Inferior parietal cortex (tissue), 1 donor: Measurements from ENCODE around the gene TACR1.
"Not testable (repeated sequence)": the region's sequence is repeated elsewhere in the genome, so short reads cannot be mapped to it uniquely, and the experiment has no call there.

Source experiments
- DNase-seq: peaks from one replicate; pipeline ENCODE4 v3.0.0-alpha.2; 2016; ENCODE audit errors: extremely low spot score

Gene TACR1

DNA sequence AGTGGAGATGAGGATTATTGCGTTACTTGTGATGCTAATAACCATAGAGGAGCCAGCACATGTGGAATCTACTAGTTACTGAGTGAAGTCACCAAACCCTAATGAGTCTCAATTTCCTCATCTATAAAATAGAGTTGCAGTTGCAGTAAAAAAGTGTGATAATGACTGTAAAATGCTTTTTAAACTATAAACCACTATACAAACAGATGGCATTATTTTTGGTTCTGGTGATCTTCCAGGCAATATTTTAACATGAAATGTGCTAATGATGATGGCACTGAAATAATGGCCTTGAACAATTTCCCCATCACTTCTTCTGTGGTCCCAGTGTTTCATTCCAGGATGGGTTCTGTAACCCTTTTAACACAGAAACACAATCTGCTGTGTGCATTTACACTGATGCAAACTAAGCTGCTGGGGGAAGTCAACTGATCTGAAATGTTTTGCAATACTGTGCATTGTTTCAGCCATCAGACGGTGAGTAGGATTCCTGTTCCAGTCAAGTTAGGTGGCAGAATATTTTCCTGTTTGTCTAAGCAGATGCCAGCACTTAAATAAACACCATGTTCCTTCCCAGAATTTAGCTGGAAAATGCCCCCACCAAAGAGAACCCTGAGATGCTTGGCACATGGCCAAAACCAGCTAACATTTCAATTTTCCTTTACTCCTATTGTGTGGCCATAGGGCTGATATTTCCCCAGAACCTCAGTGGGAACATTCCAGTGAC is 52.6 kb downstream of the TACR1 start:
- DNase-seq: no peak

DNA sequence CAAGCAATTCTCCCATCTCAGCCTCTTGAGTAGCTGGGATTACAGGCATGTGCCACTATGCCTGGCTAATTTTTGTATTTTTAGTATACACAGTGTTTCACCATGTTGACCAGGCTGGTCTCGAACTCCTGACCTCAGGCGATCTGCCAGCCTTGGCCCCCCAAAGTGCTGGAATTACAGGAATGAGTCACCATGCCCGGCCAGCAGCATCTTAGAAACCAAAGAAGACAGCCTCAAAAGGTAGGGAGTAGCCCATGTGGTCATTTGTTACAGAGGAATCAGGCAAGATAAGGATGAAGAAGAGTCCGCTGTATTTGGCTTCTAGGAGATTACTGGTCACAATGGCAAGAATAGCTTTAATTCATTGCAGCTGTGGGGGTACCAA is 53.1 kb downstream of the TACR1 start:
- DNase-seq: not testable (repeated sequence)

DNA sequence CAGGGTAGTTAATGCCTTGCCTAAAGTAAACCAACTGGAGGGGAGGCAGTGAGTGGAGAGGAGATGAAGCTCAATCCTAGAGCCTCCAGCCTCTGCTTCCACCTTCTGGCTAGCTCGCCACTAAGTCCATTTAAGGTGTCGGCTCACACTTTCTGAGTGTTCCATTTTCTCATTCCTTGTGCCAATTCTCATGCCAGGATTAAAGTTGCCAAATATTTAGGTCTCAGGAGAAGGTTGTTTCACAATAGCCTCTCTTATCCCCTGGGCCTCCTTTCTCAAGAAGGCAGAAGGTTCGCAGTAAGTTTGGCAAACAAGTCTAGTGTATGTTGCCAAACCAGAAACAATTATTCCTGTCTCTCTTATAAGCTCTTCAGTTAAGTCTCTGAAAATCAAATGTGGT is 57.2 kb downstream of the TACR1 start:
- DNase-seq: no peak

DNA sequence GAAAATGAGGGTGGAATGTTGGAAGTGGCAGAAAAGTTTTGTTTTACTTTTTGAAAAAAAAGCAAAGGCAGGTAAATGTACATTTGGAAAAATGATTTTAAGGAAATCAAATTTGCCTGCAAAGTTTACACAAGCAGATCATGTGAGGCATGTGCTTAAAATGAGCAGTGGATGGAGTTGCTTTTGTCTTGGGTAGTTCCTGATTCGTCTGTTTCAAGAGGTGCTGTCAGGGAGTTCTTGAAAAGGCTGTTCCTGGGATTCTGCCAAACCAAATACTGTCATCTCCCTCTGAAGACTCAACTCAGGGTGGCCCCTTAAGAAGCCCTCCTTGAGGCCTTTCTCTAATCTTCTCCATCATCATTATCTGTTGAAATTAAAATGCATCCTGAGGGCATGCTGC is 59.0 kb downstream of the TACR1 start:
- DNase-seq: no peak

DNA sequence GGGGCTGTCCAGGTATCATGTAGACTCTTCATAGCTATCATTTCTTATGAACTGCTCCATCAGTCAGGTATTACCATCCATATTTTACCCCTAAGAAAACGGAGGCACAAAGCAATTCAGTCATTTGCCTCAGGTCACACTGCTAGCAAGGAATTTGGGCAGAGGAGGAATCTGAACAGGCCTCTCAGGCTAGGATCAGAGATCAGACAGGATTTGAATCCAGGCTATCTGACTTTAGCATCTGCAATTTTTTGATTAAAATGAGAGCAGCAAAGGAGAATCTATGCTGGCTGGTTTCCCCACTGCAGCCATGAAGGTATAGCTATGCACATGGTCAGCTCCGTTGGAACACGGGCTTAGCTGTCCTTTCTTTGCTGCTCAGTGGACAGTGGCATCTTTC is 60.1 kb downstream of the TACR1 start:
- DNase-seq: no peak

DNA sequence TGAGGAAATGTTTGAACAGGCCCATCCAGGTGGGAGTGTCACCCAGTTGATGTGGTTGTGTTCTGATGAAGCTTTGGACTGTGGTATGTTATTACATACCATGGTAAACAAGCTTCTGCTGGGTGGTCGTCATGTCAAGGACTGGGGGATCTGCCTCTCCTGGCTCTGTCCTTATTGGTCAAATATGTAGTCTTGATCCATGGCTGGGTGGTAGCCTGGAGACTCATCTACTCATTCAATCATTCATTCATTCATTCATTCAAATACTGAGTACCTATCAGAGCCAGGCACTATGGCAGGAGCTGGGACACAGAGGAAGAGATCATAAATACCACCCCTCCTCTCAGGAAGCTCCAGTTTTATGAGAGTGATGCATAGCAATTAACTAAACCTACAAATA is 60.8 kb downstream of the TACR1 start:
- no peak for DNase-seq

DNA sequence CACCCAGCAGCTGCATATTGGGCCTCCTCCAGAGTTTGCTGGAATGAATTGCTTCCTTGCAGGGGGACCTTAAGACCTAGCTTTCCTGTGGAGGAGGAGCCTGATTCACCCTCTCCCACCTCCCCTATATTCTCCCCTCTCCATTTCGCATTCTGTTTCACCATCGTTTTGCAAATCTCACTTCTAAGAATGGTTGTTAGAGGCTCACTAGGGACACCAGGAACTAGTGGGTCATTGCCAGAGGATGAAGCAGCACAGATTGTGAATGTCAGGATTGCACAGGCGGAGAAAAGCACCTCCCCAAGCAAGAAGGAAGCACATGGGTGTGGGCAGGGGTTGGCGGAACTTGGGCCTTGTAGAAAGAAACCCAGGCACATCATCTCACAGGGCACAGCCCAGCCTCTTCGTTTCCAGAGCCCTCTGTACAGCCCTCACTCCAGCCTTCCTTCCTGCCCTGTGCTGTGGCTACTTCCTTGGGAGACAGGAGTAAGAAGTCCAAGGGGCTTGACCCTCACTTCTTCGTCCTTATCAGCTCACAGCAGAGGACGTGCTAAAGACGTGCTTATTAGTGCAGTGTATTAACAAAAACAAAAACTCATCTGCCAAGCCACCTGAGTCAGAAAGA is 63.4 kb downstream of the TACR1 start:
- DNase-seq: no peak

DNA sequence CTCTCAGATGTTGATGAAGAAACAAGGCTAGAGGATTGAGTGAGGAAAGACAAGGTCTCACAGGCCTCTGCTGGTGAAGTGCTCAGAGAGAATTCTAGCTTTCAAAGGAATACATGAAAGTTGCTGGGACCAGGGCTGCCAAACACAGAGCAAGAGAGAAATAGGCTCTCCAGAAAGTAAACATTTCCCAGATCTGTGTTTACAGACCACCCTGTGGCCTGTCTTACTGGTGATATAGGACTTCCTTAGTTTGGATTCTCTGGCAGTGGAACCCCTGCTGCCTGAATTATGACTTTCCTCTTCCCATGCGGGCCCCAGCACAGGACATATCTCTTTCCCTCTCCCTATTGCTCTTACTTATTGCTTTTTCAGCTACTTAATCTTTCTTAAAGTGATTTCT is 64.5 kb downstream of the TACR1 start:
- DNase-seq: no peak

DNA sequence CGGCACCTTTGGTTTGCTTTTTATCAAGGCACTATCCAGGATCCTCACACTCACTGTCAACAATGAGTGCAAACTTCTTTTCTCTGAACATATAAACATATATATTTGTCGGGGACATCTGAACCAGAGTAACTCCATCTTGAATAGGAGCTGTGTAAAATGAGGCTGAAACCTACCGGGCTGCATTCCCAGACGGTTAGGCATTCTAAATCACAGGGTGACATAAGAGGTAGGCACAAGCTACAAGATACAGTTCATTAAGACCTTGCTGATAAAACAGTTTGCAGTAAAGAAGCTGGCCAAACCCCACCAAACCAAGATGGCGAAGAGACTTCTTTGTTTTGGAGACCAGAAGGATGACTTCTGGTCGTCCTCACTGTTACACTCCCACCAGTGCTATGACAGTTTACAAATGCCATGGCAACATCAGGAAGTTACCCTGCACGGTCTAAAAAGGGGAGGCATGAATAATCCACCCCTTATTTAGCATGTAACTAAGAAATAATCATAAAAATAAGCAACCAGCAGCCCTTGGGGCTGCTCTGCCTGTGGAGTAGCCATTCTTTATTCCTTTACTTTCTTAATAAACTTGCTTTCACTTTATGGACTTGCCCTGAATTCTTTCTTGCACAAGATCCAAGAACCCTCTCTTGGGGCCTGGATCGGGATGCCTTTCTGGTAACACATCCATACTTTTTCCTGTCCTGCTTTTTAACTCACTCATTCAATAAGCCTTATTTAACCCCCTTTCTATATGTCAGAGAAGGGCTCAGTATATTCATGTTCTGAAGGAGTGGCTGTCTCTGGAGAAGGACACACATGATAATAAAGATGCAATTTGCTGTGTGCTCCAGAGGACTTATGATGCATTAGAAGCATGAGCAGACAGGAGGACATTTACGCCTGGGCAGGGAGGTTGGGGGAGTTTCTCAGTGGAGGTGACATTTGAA is 65.4 kb downstream of the TACR1 start:
- DNase-seq: no peak

DNA sequence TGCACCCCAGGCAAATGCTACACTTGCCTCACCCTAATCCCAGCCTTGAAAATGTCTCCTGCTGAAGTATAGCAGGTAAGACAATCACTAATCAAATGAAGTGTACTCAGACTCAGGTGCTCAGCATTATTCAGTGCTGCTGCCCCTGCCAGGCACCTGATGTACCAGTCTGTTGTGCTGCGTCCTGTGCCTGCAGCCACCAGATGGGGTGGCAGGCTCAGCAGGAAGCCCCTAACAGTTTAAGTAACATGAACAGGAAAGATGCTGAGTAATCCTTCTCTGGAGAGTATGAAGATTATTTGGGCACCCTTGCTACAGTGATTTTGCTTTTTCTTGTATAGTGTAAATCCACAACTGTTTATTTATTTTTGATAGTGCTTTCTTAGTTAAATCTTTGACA is 69.1 kb downstream of the TACR1 start:
- DNase-seq: no peak

DNA sequence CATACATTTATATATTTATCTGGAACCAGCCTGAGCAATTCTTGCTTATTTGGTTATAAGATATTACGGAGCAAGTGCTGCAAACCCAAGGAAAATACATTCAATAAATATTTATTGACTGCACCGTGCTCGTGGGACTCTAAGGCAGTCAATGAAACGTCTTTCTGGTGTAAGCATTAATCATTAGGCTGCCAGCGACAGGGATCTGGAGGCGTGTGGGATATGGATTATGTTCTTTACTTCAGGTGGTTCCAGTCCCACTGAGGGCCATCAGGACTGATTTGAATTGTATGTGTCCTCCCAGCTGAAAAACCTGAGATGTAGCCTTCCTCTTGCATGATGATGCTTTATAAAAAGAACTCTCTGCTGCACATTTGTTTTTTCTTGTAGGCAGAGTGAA is 75.4 kb downstream of the TACR1 start:
- DNase-seq: no peak

DNA sequence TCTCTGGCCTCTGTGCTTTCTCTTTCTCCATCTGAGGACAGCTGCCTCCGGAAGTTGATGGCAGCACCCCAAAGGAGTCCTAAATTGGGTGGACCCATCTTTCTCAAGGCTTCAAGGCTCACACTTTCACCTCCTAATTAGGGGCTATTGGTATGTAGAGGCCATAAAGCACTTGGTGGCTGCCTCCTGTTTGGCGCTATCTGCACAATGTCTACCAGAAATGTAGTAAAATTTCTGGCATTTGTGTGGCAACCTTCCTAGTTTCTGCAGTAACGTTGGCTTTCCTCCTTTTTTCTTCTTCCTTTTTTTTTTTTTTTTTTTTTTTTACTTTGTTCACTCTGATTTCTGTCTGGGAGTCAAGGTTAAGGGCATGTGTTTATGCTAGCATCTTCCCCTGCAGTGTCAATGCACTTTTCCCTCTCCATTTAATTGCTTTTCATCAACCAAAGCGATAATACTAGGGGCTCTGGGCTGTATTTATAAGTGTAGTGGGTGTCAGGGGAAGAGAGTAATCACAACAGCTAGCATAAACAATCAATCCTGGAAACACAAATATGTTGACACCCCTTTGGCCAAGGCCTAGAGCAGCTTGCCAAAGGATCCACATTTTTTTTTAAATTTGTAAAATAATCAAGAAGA is 86.0 kb downstream of the TACR1 start:
- DNase-seq: no peak

DNA sequence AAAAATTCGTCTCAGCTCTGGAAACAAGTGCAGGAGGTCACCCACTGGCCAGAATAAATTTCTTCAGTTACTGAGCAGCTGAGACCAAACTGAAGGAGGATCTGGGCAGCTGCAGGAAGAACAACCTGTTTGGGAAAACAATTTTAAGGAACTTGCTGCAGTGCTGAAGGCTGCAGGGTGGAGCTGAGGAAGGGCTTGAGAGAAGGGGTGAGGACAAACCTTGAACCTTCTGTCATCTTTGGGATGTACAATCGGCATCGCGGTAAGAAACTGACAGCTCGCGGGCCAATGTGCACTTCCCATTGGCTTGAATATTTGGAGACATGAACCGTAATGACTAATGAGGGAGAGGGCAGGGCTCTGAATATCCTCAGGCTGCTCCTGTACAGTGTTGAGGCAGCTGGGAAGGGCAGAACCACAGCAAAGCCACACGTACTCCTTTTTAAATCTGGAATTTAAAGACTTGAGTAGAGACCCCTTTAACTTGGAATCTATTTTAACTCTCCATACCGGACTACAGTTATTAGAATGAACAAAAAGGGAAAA is 90.3 kb downstream of the TACR1 start:
- DNase-seq: no peak

DNA sequence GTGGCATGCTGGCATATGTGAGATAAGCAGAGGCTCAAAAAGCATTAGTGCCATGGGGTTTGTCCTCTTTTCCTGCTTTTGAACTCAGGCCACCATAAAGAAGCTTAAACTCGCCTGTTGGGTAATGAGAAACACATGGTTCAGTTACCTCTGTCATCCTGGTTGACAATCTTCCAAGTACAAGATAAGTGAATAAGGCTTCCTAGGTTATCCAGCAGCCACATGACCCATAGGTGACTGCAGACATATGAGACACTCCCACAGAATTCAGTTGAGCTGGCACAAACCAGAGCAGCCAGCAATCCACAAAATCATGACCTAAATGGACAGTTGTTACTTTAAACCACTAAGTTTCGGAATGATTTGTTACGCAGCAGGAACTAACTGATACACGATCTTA is 97.3 kb downstream of the TACR1 start:
- DNase-seq: no peak

DNA sequence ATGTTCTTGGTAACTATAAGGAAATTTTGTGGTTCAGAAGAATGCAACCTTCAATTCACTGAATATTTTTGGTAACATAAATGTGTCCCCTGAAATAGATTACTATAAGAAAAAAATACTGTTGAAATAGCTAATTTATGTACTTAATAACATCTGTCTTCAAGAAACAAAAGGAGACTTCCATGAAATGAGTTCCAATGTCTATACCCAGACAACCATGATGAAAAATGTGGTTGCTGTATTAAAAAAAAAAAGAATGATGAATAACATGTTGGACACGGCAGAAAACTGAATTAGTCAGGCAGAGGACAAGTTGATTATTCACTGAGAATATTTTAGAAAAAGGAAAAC is 98.5 kb downstream of the TACR1 start:
- DNase-seq: no peak

DNA sequence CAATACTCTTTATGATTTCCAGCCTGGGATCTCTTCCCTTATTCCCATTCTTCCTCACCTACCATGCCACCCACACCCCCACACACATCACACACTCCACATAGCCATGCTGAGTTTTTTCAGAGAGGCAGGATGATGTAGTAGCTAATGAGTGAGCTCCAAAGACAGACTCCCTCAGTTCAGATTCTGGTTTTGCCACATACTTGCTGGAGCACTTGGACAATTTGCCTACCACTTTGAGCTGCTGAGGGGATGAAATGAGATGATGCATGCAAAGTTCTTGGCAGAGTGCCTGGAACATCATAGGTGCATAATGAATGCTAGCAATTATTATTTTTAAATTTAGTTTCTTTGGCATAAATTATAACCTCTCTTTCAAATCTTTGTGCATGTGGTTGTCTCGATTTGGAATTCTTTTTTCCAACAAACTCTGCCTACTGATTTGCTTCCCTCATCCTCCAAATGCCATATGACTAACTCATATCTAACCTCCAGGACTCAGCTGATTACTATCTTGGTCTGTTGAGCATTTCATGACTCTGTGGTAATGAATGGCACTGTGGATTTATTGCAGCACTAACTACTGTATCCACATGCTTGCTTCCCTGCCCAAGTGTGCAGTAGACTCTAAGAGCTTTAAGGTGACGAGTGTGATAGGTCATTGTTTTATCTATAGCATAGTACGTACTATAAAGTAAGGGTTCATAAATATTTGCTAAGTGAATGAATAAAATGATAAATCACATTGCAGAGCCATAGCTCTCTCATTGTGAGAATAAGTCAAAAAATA is 99.1 kb downstream of the TACR1 start:
- DNase-seq: no peak

DNA sequence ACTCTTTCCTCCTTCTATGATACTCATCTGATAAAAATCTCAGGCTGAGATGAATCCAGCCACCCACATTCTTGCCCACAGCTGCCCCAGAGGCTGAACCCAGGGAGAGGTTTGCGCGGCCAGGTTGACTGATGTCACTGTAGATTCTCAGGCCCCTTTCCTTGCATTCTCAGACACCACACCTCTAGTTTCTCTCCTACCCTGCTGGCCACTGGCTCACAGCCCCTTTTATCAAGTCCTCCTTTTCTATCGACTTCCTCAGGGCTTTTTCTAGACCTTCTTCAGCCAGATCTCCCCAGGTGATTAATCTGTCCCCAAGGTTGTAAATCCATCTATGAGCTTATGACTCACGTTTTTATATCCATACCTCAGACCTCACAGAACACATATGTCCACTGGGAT is 99.8 kb downstream of the TACR1 start:
- DNase-seq: no peak

DNA sequence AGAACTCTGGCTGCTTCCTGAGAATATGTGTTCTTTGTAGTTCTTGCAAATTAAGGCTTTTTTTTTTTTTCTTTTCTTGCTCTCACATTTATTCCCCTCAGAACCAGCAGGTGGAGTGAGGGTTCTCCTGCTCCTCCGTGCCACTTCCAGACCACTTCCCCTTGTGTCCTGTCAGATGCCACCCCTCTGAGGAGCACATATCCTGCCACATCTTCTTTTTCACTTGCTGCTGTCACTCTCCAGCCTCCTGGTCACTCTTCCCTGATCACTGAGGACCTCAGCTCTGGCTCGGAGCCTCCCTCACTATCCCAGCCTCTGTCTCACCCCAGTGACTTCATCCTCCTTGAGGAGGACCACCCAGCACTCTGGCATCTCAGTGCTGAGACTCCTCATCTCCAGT is 100.5 kb downstream of the TACR1 start:
- DNase-seq: no peak

DNA sequence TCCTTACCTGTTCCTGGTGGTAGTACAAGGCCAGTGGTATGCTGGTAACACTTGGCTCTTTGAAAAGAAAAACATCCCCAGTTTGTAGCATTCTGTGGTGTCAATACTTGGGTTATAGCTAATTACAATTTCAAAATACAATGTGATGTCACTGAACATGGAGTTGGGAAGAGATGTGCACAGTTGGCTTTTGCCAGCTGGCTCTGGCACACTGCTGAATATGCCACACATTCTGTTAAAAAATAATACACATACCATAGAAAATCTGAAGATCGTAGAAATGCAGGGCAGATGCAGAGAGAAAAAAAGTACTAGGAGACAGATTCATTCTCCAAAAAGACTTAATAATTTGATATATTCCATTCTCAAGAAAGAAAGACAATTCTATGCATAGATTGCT is 101.5 kb downstream of the TACR1 start:
- DNase-seq: no peak

DNA sequence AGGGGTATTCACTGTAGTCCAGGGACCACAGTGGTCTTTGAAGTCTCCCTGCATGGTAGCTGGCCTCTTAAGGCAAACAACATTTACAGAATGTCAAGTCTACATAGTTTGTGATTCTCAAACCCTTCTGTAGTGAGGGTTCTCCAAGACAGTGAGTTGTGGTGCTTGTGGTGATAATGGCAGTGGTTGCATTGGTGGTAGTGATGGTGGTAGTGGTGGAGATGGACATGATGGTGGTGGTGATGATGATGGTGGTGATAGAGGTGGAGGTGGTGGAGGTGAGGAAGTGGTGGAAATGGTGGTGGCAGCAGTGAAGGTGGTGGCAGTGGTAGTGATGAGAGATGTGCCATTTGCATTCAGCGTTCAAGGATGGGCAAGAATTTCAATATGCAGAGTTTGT is 104.9 kb downstream of the TACR1 start:
- DNase-seq: no peak

DNA sequence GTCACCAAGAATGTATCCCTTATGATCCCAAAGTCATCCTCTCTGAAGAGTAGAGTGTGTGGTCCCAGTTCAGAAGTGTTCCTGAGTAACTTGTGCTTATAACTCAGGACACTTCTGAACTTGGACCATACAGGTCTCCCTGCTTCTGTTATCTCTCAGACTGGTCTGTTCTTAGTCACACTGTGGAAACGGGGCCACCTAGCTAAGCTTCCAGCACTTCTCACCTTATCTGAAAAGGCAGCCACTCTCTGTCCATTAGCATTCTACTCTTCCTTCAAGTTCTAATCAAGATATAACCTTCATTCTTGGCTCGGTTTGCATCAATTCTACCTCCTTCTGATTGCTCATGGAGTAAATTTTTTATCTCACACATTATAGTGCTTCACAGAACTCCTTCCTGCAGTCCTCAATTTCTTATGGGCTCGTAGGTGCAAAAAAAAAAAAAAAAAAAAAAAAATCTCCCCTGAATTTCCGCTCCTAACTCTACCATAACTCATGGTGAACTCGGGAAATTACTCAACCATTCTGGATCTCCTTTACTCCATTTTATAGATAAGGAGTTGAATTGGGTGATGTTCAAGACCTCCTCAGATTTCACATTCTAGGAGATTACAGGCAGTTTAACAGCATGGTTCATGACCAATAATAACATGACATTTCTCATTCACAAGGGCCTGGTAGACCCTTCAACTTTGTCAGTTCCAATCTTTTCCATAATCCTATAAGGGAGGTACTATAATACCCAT is 108.4 kb downstream of the TACR1 start:
- no peak for DNase-seq
